Psoas muscle (tissue), 8 donors: ENCODE results near the gene ABLIM2. TPM values are rescaled to one million over a fixed set of nuclear protein-coding genes. Genes with fewer than 3 reads are reported as not detected.

ENCODE experiments used
- ATAC-seq, 4 donors: fragments of 200-7000 bp; cut with Tn5 transposase; one replicate each; pipeline ENCODE4 v1.9.1; 2020; ENCODE audit warnings: moderate library complexity in 3 of 4, mild to moderate bottlenecking in 2 of 4
- DNase-seq, 2 donors: peaks; one replicate each; pipeline ENCODE4 v3.0.0-alpha.2; 2020
- H3K27ac ChIP-seq: fragments of 200-600 bp; one replicate; pipeline ENCODE4 v1.8.0; 2022
- H3K27me3 ChIP-seq, 3 donors: fragments of 200-600 bp in 1 of 3; one replicate each; pipeline versions ENCODE4 v1.6.1 to v1.8.0; 2013 to 2022; ENCODE audit warnings: low read length in 2 of 3, mild to moderate bottlenecking in 2 of 3, moderate library complexity in 1 of 3; ENCODE audit not compliant: insufficient read depth in 3 of 3
- H3K36me3 ChIP-seq, 2 donors: fragments of 200-600 bp in 1 of 2; one replicate each; pipeline versions ENCODE4 v1.6.1 to v1.8.0; 2013 to 2022; ENCODE audit warnings: low read depth in 1 of 2, mild to moderate bottlenecking in 1 of 2, moderate library complexity in 1 of 2; ENCODE audit not compliant: insufficient read depth in 1 of 2
- H3K4me1 ChIP-seq: fragments of 200-600 bp; one replicate; pipeline ENCODE4 v1.8.0; 2022
- H3K4me3 ChIP-seq: fragments of 200-600 bp; one replicate; pipeline ENCODE4 v1.8.0; 2022; ENCODE audit warnings: mild to moderate bottlenecking
- H3K9me3 ChIP-seq: fragments of 200-600 bp; one replicate; pipeline ENCODE4 v1.8.0; 2022
- CTCF ChIP-seq: fragments of 200-600 bp; IDR thresholded peaks from one replicate; pipeline ENCODE4 v1.8.0; 2022; ENCODE audit warnings: antibody characterized with exemption
- WGBS, 3 donors: extraction: QIAGEN DNeasy Blood & Tissue Kit; methylation state at CpG; one replicate each; pipeline versions ENCODE4 v1.1.6 to v1.1.7; 2013; 5-methylcytosine and 5-hydroxymethylcytosine counted together
- intact Hi-C, 2 donors: fragments of 100-400 bp; cut with DNase I; formaldehyde crosslinking; loops; one replicate each; pipeline versions ENCODE4 v1.11.0 to v1.14.2; 2022
- polyA plus RNA-seq, 3 donors: library from polyadenylated mRNA; stranded (reverse); fragments of 200-250 nt; gene quantifications; one replicate each; pipeline ENCODE4 v1.2.3, GENCODE V29; 2013
- total RNA-seq, 4 donors: library from RNA; stranded (reverse); fragmentation: NEBNext Ultra II Directional in 2 of 4; extraction: Animal tissue kit (Norgen Biotek cat#: 25700) in 2 of 4; gene quantifications; one replicate each; pipeline versions ENCODE4 v1.2.1 to v1.2.4, GENCODE V29; 2021 to 2023
- donor health status: healthy with polysubstance abuse.
- donor health status: DM: no; HTN: no; CAD: no; lungs with moderate emphysema.
- donor health status: Bipolar disorder and iron deficiency.
- donor health status: healthy.
- donor health status: DM: yes; HTN: yes; CAD: no.
- donor health status: DM: no; HTN: no; CAD: no.
- donor health status: DM: no; HTN: no; CAD: no.
- donor health status: DM: yes; HTN: yes; CAD: no.

Gene ABLIM2
- total and polyA plus RNA-seq, 7 donors: 82.2 to 956 (median 292) TPM

DNA sequence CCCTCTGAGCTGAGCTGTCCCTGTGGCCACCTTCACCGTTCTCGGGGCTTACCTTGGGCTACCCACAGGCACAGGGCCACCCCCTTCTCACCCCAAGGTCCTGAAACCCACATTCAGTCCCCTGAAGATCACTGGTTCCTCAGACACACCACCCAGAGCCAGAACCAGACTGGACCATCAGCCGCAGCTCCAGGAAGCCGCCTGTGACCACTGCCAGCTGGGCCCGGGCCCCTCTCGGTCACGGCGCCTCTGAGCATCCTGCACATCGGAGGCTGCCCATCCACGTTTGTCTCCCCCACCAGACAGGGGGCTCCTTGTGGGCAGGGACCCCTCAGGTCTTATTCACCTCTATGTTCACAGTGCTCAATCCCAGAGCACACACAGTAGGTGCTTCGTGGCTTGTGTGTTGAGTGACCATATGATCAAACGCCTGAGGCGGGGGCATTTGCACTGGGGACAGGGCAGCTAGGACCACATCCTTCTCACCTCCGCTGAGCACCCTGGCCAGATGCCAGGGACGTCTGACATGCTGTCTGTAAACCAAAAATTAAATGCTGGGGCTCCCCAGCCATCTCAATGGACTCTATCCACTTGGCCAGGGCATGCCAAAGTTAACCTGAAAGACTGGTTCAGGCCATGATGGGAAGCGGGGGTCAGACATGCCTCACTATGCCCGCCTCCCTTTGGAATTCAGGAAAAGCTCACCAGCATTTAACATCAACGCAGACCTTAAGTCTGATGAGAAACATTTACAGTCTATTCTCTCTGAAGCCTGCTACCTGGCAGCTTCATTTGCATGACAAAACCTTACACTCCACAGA, 109.5 kb downstream of the ABLIM2 start:
- 84 to 91% (median 88%) methylated on average over 18 of the region's 18 CpGs for WGBS, 3 donors
- Histone ChIP-seq H3K4me3 (no peak overlapping the region), H3K27me3 (no peaks in the 10 kb centered on the region), H3K36me3 (peaks cover 3 to 73% of the 10 kb centered on the region in 2 donors), H3K27ac (peak overlapping the region; percentile 79), H3K9me3 (no peaks in the 10 kb centered on the region), H3K4me1 (peaks cover 25% of the 10 kb centered on the region)
- no peak for DNase-seq
- intact Hi-C loops: no loop called here
- ATAC-seq: no peak
- no peak for TF ChIP-seq CTCF

- H3K27ac ChIP-seq: peak overlapping the region; percentile 50
- DNase-seq: no peak
Observed at GRCh38 chr4:8047837-8048678, 110.6 kb downstream of the ABLIM2 start.

GRCh38 chr4:8046925-8047541, 111.6 kb downstream of the ABLIM2 start:
- peaks cover 3 to 70% of the 10 kb centered on the region in 2 donors for H3K36me3 ChIP-seq
- H3K27me3 ChIP-seq: no peaks in the 10 kb centered on the region
- DNase-seq: no peak
- TF ChIP-seq CTCF: no peak
- H3K4me3 ChIP-seq: no peak overlapping the region
- WGBS, 3 donors: 89 to 94% (median 91%) methylated on average over 20 of the region's 20 CpGs
- H3K27ac ChIP-seq: no peak overlapping the region
- intact Hi-C loops: no loop called here
- H3K9me3 ChIP-seq: no peaks in the 10 kb centered on the region
- peaks cover 19% of the 10 kb centered on the region for H3K4me1 ChIP-seq
- ATAC-seq: no peak

More at GRCh38 chr4:8047837-8048678, 110.6 kb downstream of the ABLIM2 start:
- intact Hi-C loops: no loop called here
- no peaks in the 10 kb centered on the region for H3K9me3 ChIP-seq
- ATAC-seq: peak in 1 of 4 donors; percentile 24
- no peak for TF ChIP-seq CTCF
- peaks cover 3 to 73% of the 10 kb centered on the region in 2 donors for H3K36me3 ChIP-seq
- no peak overlapping the region for H3K4me3 ChIP-seq
- H3K4me1 ChIP-seq: peaks cover 25% of the 10 kb centered on the region
- H3K27me3 ChIP-seq: no peaks in the 10 kb centered on the region
- WGBS, 3 donors: 79 to 90% (median 89%) methylated on average over 21 of the region's 21 CpGs

GRCh38 chr4:8045909-8046308, 112.7 kb downstream of the ABLIM2 start:
- DNase-seq: no peak
- TF ChIP-seq CTCF: no peak
- intact Hi-C loops: no loop called here
- Histone ChIP-seq H3K4me1 (peaks cover 9% of the 10 kb centered on the region), H3K27me3 (no peaks in the 10 kb centered on the region), H3K4me3 (no peak overlapping the region), H3K27ac (no peak overlapping the region), H3K36me3 (peaks cover 3 to 79% of the 10 kb centered on the region in 2 donors), H3K9me3 (no peaks in the 10 kb centered on the region)
- no peak for ATAC-seq
- 89 to 100% (median 93%) methylated on average over 7 of the region's 7 CpGs for WGBS, 3 donors
